ENCODE measurements around the gene LIMS1.
A peak's percentile ranks its signal among the peaks of the same experiment; 100 is the strongest.
"Not testable (repeated sequence)": the region's sequence is repeated elsewhere in the genome, so short reads cannot be mapped to it uniquely, and the experiment has no call there.

Gene LIMS1

DNA sequence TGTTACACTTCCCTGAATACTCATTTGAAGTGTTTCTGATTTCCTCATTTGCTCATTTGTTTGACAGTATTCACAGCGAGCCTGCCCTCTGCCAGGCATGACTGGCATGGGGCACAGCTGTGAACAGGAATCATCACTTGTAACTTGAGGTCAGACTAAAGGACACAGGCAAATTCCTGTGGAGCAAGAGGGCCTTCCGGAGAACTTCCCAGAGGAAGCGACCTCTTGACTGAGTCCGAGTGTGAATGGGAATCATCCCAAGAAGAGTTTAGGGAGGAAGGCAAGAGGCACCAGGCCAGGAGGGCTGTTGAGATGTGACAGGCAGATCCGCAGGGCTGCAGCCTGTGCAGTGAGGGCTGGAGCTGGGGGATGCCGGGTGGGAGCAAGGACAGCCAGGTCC lies 45.4 kb downstream of the LIMS1 start:
- in situ Hi-C loops (cut with HindIII; ENCODE audit: low pct_ligation_motif_present, low pct_unique_long_range_greater_than_20kb, low sequenced_read_pairs) = no loop called here
- DNase-seq = peak; percentile 68

DNA sequence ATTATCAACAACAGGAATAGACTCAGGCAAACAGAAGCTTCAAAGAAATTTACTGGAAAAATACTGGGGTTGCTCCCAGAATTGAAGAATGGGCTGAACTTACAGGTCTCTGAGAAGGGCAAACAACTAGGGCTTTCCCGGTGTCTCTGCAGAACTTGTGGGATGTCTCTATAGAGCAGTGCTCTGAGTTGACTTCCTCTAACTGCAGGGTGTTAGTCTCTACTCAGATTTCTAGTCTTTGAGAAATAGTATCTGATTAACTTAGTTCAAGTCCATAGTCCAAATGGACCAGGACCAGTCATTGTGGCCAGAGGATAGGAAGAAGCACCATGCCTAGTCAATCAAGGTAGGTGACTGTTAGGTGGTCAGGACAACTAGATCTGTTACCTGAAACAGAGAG lies 45.8 kb downstream of the LIMS1 start:
- no peak for DNase-seq
- in situ Hi-C loops (cut with HindIII; ENCODE audit: low pct_ligation_motif_present, low pct_unique_long_range_greater_than_20kb, low sequenced_read_pairs) = no loop called here

DNA sequence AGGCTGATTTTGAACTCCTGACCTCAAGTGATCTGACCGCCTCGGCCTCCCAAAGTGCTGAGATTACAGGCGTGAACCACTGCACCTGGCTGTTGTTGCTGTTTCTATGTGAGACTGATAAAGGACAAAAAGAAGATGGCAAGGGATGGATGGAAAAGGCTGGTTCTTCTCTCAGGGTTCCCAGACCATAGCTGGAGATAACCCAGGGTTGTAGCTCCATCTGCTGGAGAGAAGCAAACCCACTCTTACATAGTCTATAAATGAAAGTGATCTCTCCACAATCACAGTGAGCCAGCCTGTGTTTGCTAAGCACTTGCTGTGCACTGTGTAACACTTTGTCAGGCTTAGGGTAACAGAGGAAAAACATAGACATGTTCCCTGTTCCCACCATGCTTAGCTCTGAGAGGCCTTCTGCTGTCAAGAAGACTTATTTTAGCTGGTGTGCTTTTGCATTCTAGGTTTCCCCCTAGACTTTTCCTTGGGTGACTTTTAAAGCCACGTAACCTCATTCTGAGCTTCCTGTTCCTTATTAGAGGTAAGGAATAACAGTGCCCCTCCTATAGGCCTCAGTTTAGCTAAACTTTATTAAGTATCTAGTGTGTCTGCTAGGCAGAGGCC lies 49.7 kb downstream of the LIMS1 start:
- peak; percentile 83 for DNase-seq
- in situ Hi-C loops (cut with HindIII; ENCODE audit: low pct_ligation_motif_present, low pct_unique_long_range_greater_than_20kb, low sequenced_read_pairs) = no loop called here

DNA sequence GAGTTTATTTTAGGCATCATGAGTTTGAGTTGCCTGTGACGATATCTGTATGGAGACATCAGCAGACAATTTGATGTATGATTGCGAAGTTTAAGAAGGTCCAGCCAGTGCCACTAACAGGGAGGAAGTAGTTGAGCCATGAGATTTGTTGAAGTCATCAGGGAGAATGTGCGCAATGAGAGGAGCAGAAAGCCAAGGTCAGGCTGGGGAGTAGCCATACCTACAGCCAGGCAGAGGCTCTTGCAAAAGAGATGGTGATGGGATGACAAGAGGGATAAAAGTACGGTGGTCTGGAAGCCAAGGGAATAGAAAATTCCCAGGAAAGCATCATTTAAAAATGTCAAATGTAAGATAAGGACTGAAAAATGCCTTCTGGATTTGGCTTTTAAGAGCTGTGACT lies 51.2 kb downstream of the LIMS1 start:
- DNase-seq = no peak
- in situ Hi-C loops (cut with HindIII; ENCODE audit: low pct_ligation_motif_present, low pct_unique_long_range_greater_than_20kb, low sequenced_read_pairs) = no loop called here

DNA sequence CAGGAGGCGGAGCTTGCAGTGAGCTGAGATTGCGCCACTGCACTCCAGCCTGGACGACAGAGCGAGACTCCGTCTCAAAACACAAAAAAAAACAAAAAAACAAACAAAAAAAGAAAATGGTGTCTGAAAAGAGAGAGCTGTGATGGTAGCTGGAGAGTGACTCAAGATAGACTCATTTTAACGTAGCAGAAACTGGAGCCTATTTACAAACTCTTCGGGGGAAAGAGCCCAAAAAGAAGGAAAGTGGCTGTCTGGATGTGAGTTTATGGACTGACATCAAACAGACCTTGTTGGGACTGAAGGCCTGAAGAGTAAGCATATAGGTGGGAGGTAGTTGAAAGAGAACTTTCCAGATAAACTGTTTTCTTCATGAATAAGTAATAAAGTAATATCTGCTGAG lies 51.8 kb downstream of the LIMS1 start:
- no peak for DNase-seq
- in situ Hi-C loops (cut with HindIII; ENCODE audit: low pct_ligation_motif_present, low pct_unique_long_range_greater_than_20kb, low sequenced_read_pairs) = no loop called here

DNA sequence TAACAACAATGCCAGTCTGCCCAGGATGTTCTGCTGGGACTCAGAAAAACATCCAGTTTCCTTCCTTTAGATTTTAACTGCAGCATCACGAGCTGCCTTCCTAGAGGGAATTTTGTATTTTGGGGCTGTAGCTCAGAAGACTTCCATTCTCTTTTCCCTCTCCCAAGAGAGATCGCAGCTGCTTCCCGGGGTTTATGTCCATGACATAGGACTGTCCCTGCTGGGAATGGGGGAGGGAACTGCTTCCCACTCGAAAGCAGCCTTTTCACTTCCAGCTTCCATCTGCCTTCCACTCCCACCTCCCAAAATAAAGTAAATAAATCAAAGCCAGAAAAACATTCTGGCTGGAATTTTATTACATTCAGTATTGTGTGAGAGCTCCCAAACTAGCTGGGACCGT lies 52.4 kb downstream of the LIMS1 start:
- in situ Hi-C loops (cut with HindIII; ENCODE audit: low pct_ligation_motif_present, low pct_unique_long_range_greater_than_20kb, low sequenced_read_pairs) = no loop called here
- DNase-seq = no peak

DNA sequence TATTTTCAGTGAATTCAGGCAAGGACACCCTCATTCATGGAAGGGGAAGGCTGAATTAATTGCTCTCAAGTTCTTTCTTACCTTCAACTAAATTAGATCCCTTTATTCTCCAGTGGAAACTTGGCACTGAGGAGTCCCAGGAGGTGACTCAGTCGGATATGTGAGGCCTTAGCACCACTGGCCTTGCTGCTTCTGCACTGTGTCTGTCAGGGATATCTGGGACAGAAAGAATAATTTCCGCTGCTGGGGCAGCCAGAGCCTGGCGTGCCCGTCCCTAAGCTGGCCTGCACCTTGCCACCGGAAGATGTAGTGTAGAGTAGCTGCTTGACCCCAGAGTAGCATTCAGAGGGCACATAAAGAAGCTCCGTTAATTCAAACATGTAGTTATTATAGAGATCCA lies 53.4 kb downstream of the LIMS1 start:
- DNase-seq = peak; percentile 79
- in situ Hi-C loops (cut with HindIII; ENCODE audit: low pct_ligation_motif_present, low pct_unique_long_range_greater_than_20kb, low sequenced_read_pairs) = no loop called here

DNA sequence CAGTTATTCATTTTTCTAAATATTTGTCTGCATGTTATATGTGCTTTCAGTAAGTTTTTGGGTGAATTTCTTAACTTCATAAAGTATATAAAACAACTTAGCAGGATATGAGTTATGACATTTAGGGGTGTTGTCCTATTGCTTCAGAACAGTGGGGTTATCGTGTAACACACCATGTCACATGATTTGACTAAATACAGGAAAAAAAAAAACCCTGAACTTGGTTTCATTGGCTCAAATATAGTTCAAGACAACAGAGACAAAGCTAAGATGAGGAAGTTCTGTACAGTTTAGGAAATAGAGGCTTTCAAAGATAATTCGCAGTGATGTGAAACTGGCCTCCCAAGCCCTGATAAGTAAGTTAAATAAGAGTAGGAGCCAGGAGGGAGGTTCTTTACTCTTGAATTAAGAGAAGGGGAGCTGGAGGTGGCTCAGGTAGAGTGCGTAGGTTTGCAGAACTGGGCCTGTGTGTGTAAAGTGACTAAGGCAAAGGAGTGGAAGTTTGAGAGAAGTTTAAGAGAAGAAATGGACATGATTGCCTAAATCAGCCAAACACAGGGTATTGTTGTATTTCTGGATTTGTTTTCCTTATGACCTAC lies 53.9 kb downstream of the LIMS1 start:
- in situ Hi-C loops (cut with HindIII; ENCODE audit: low pct_ligation_motif_present, low pct_unique_long_range_greater_than_20kb, low sequenced_read_pairs) = no loop called here
- DNase-seq = no peak

DNA sequence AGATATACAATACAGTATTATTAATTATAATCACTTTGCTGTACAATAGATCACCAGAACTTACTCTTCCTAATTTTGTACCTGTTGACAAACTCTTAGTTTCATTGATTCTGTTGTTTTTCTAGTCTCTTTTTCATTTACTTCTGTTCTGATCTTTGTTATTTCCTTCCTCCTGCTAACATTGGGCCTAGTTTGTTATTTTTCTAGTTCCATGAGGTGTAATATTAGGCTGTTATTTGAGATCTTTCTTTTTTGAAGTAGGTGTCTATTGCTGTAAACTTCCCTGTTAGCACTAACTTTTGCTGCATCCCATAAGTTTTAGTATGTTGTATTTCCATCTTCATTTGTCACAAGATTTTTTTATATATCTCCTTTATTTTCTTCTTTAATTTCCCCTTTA lies 55.1 kb downstream of the LIMS1 start:
- in situ Hi-C loops (cut with HindIII; ENCODE audit: low pct_ligation_motif_present, low pct_unique_long_range_greater_than_20kb, low sequenced_read_pairs) = no loop called here
- no peak for DNase-seq

DNA sequence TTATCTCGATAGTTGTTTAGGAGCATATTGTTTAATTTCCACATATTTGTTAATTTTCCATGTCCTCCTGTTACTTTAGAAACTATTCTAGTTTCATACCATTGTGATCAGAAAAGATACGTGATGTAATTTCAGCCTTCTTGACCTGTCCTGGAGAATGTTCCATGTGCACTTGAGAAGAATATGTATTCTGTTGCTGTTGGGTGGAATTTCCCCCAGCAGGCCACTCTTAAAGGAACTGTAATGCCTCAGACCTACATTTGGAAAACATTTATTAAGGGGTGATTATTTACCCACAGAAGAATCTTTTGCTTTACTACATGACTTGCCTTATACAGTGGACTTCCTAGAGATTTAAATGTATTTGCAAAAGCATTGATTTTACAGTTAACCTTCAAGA lies 55.5 kb downstream of the LIMS1 start:
- DNase-seq = no peak
- in situ Hi-C loops (cut with HindIII; ENCODE audit: low pct_ligation_motif_present, low pct_unique_long_range_greater_than_20kb, low sequenced_read_pairs) = no loop called here

DNA sequence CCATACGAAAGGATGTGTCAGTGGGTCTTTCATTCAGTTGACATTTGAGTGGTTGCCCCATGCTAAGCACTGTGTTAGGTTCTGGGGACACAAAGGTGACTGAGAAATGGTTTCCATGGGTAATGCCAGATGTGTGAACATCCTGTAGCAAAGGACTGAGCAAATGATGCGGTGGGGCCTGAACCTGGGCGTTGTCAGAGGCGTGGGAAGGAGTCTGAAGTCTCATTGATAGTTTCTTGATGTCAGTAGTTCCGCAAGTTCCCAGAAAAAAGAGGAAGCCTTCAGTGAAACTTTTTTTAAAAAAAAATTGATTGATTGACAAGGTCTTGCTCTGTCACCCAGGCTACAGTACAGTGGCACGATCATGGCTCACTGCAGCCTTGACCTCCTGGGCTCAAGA lies 56.9 kb downstream of the LIMS1 start:
- in situ Hi-C loops (cut with HindIII; ENCODE audit: low pct_ligation_motif_present, low pct_unique_long_range_greater_than_20kb, low sequenced_read_pairs) = no loop called here
- no peak for DNase-seq

DNA sequence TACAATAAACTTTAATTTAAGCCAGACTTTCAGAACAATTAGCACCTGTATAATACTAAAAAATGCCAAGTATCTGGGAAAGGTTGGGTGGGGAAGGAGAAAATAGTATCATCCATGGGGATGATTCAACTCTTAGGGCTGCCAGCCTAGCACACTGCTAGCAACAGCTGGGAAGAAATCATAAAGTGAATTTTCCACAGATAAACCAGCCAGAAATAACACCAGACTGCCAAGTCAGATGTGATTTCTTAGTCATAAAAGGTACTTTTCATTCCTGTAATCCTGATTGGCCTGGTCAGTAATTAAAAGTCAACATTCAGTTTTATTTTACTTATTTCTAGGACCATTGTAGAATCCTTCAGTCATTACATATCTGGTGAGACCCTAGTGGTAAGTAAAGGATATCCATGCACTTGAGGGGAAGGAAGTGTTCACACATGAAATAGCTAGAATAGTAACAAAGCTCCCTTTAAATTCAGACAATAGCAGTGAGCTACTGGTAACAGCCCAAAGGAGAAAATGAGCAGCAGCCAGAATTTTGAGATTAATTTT lies 59.4 kb downstream of the LIMS1 start:
- DNase-seq = peak; percentile 62

DNA sequence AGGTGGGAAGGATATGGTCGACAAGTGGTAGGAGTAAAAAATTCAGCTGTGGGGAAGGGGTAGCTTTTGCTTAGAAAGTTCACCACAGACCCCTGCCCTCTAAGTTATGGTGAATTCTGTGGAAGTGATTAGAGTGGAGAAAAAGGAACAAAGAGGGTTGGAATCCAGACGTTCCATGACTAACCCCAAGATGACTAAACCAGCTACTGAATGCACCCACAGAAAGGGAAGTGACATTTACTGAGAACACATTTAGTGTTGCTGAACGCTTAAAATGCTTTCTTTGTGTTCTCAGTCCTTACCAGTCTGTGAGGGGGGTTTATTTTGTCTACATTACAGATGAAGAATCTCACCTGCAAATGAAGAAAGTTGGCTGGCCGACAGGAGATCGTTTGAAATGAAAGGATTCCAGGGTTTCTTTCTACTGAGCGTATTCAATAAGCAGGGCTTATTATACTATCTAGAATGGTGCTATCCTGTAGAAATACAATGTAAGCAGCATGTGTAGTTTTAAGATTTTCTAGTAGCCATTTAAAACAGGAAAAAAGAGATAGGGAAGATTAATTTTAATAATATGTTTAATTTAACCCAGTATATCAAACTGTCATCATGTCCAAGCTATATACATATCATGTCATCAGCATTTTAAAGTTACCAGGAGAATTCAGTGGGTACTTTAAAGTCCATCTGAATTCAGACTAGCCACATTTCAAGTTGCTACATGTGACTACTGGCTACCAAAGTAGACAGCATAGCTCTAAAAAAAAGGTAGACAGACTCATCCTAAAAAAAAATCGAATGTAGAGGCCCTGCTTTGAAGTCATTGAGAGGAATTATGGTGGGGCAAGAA lies 60.1 kb downstream of the LIMS1 start:
- DNase-seq = peak; percentile 91
- in situ Hi-C loops (cut with HindIII; ENCODE audit: low pct_ligation_motif_present, low pct_unique_long_range_greater_than_20kb, low sequenced_read_pairs) = no loop called here

More for the DNA sequence above, 59.4 kb downstream of the LIMS1 start:
- in situ Hi-C loops (cut with HindIII; ENCODE audit: low pct_ligation_motif_present, low pct_unique_long_range_greater_than_20kb, low sequenced_read_pairs) = no loop called here

DNA sequence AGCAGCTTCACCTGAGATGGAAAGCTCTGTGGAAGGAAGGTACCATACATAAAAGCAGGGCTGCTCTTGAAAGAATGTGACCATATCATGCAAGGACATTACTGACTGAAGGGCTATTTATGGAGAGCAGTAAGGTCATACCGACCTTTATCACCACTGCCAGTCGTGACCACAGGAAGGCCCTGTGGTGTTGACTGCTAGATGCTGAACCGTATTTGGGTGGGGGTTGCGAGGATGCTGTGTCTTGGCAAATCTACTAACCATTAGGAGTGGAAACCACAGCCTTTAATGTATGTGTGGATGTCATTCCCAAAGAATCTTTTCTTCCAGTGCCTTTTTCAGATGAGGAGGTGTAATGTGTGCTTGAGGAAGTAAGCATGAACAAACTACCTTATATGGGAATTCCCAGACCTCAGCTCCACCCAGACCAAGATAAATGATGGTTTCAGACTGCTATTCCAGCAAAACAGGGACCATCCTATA lies 60.8 kb downstream of the LIMS1 start:
- in situ Hi-C loops (cut with HindIII; ENCODE audit: low pct_ligation_motif_present, low pct_unique_long_range_greater_than_20kb, low sequenced_read_pairs) = no loop called here
- DNase-seq = peak; percentile 98

DNA sequence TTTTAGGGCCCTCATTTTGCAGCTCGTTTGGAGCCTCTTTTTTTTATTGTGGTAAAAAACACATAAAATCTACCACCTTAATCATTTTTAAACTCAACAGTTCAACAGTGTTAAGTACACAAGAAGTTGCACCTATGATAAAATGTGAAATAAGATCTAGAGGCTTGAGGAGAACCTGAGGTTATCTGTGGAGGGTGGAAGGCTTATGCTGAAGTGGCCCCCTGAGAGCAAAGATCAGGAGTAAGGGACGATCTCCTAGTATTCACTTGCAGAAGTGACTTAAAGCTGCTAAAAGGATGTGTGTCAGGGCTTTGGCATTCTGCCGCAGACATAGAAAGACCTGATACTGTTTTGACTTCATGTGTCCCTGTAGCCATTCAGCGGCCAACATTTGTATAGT lies 61.5 kb downstream of the LIMS1 start:
- in situ Hi-C loops (cut with HindIII; ENCODE audit: low pct_ligation_motif_present, low pct_unique_long_range_greater_than_20kb, low sequenced_read_pairs); DNase-seq: not testable (repeated sequence)

DNA sequence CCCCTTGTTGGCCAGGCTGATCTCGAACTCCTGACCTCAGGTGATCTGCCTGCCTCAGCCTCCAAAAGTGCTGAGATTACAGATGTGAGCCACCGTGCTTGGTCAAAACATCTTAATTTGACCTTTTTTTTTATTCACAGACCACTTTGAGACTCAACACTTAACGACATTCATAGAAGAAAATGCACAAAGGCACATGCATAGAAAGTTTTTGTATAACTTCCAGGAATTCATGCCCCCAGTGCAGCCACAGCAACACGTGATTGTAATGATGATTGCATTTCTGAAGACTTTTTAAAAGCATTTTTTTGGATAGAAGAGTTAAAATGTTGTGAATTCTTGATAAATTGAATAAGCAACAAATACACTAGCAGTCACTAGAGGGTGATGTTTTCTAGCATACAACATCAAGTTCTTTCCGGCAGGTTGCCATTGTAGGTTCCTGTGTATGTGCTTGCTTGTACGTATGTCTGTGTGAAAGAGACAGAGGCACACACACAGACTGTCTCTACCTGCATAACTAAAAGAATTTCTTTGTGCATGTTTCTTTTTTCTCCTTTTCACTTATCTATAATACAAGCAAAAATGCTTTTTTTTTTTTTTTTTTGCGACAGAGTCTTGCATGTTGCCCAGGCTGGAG lies 63.0 kb downstream of the LIMS1 start:
- peak; percentile 46 for DNase-seq

DNA sequence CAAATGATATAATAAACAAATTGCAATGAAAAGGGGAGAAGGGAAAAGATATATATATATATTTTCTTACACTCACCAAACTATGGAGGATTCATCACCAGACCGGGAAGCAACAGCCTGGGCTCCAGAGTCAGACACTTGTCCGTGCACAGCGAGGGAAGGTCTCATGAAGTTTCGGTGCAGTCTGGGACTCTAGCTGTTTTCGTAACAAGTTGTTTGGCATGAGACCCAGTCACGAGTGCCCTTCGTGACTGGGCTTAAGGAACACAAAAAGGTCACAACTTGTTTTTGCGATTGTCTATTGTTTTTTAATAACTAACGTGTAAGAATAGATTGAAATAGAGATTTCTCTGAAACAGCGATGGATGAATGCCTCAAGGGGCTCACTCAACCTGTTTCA lies 66.9 kb downstream of the LIMS1 start:
- in situ Hi-C loops (cut with HindIII; ENCODE audit: low pct_ligation_motif_present, low pct_unique_long_range_greater_than_20kb, low sequenced_read_pairs) = not testable (repeated sequence)

More for the DNA sequence above, 63.0 kb downstream of the LIMS1 start:
- in situ Hi-C loops (cut with HindIII; ENCODE audit: low pct_ligation_motif_present, low pct_unique_long_range_greater_than_20kb, low sequenced_read_pairs) = not testable (repeated sequence)

DNA sequence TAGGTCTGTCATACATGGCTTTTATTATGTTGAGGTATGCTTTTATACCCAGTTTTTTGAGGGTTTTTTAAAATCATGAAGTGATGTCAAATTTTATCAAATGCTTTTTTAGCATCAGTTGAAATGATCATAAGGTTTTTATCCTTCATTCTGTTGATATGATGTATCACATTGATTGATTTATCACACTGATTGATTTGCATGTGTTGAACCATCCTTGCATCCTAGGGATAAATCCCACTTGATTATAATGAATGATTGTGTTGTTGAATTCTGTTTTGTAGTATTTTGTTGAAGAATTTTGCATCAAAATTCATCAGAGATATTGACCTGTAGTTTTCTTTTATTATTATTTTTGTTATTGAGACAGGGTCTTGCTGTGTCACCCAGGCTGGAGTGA lies 68.2 kb downstream of the LIMS1 start:
- in situ Hi-C loops (cut with HindIII; ENCODE audit: low pct_ligation_motif_present, low pct_unique_long_range_greater_than_20kb, low sequenced_read_pairs) = no loop called here
- no peak for DNase-seq

More for the DNA sequence above, 66.9 kb downstream of the LIMS1 start:
- not testable (repeated sequence) for DNase-seq

DNA sequence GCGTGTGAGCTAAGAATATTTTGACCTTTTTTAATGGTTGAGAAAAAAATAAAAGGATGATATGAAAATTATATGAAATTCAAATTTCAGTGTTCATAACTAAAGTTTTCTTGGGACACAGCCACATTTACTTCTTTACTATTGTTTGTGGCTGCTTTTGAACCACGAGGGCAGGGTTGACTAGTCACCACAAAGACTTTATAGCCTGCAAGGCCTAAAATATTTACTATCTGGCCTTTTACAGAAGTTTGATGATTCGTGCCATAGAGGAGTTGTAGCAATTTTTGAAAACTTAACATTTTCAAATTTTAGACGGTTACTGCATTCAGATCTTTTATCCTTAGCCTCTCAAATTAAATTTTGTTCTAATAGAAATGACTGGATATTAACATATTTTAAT lies 69.9 kb downstream of the LIMS1 start:
- in situ Hi-C loops (cut with HindIII; ENCODE audit: low pct_ligation_motif_present, low pct_unique_long_range_greater_than_20kb, low sequenced_read_pairs) = no loop called here
- DNase-seq = no peak
